ENCODE measurements around the gene WWOX. TPM values are rescaled to one million over a fixed set of nuclear protein-coding genes. Genes with fewer than 3 reads are reported as not detected.

The WWOX gene
- polyA plus RNA-seq, 2 of the 4 experiments (the other 2 are of a cell fraction) = 16.0 to 17.2 TPM

- TF ChIP-seq PHF8 (IDR thresholded peaks at IDR 0.05; ENCODE audit: borderline replicate concordance, low read depth) = no peak
Observed at GRCh38 chr16:78340590-78340989, 241.1 kb downstream of the WWOX start (continued).

GRCh38 chr16:78348068-78348467, 248.6 kb downstream of the WWOX start:
- Histone ChIP-seq H3K27ac (no peak overlapping the region), H3K4me3 (no peak overlapping the region), H3K4me1 (no peaks in the 10 kb centered on the region), H3K4me2 (no peak overlapping the region), H3K9me3 (no peaks in the 10 kb centered on the region)
- ChIA-PET CTCF (no interaction called here), POLR2A (no interaction called here)
- DNase-seq (ENCODE audit: low read depth in 1 of 2, low spot score in 1 of 2) (no peak), ATAC-seq (no peak), FAIRE-seq (no peak)
- WGBS (ENCODE audit: missing lambda C conversion rate) = 88% methylated on average over 3 of the region's 3 CpGs
- no peak for TF ChIP-seq POLR2AphosphoS2 (conservative IDR thresholded peaks at IDR 0.05; ENCODE audit: low read length)
- no peak for TF ChIP-seq SMC3 (IDR thresholded peaks at IDR 0.05)
- TF ChIP-seq HOXB5 (CRISPR knock-in tag; IDR thresholded peaks at IDR 0.05) = no peak
- TF ChIP-seq BCL3 (IDR thresholded peaks at IDR 0.05) = no peak
- TF ChIP-seq FOSL2 (IDR thresholded peaks at IDR 0.05) = no peak
- TF ChIP-seq FOSL2 (CRISPR knock-in tag; IDR thresholded peaks at IDR 0.05) = no peak
- TF ChIP-seq HMGXB4 (CRISPR knock-in tag; IDR thresholded peaks at IDR 0.05; ENCODE audit: borderline replicate concordance) = no peak
- TF ChIP-seq SREBF2 (IDR thresholded peaks at IDR 0.05) = no peak
- no peak for TF ChIP-seq CTCF (IDR thresholded peaks at IDR 0.05)

GRCh38 chr16:78348886-78349285, 249.4 kb downstream of the WWOX start:
- H3K9me3 ChIP-seq = no peaks in the 10 kb centered on the region
- 82% methylated on average over 9 of the region's 9 CpGs for WGBS (ENCODE audit: missing lambda C conversion rate)
- no peaks in the 10 kb centered on the region for H3K4me1 ChIP-seq
- DNase-seq (ENCODE audit: low read depth in 1 of 2, low spot score in 1 of 2) (no peak), ATAC-seq (no peak), FAIRE-seq (no peak)
- POLR2A ChIA-PET = no interaction called here
- H3K4me3 ChIP-seq = no peak overlapping the region
- CTCF ChIA-PET = no interaction called here
- no peak overlapping the region for H3K4me2 ChIP-seq
- no peak overlapping the region for H3K27ac ChIP-seq
- no peak for TF ChIP-seq NPAS2 (CRISPR knock-in tag; IDR thresholded peaks at IDR 0.05; ENCODE audit: borderline replicate concordance)
- no peak for TF ChIP-seq RCOR1 (IDR thresholded peaks at IDR 0.05; ENCODE audit: low read depth, low read length)
- TF ChIP-seq TFCP2L1 (CRISPR knock-in tag; IDR thresholded peaks at IDR 0.05) = no peak
- TF ChIP-seq REST (IDR thresholded peaks at IDR 0.05) = no peak
- no peak for TF ChIP-seq EHMT2 (IDR thresholded peaks at IDR 0.05; ENCODE audit: low read depth)
- TF ChIP-seq RNF2 (IDR thresholded peaks at IDR 0.05; ENCODE audit: borderline replicate concordance, low read depth) = no peak
- TF ChIP-seq PBX3 (IDR thresholded peaks at IDR 0.05) = no peak
- no peak for TF ChIP-seq CTCF (IDR thresholded peaks at IDR 0.05)
- no peak for TF ChIP-seq USF2 (IDR thresholded peaks at IDR 0.05)
- TF ChIP-seq ZC3H11A (IDR thresholded peaks at IDR 0.05) = no peak
- no peak for TF ChIP-seq NFE2L2 (conservative IDR thresholded peaks at IDR 0.05; ENCODE audit: low read length)
- TF ChIP-seq MAFK (IDR thresholded peaks at IDR 0.05; ENCODE audit: partially characterized antibody) = no peak
- TF ChIP-seq CEBPB (IDR thresholded peaks at IDR 0.05) = no peak
